ENCODE measurements around the gene ADGRE2.
"Not testable (repeated sequence)": the region's sequence is repeated elsewhere in the genome, so short reads cannot be mapped to it uniquely, and the experiment has no call there.

Gene ADGRE2

DNA sequence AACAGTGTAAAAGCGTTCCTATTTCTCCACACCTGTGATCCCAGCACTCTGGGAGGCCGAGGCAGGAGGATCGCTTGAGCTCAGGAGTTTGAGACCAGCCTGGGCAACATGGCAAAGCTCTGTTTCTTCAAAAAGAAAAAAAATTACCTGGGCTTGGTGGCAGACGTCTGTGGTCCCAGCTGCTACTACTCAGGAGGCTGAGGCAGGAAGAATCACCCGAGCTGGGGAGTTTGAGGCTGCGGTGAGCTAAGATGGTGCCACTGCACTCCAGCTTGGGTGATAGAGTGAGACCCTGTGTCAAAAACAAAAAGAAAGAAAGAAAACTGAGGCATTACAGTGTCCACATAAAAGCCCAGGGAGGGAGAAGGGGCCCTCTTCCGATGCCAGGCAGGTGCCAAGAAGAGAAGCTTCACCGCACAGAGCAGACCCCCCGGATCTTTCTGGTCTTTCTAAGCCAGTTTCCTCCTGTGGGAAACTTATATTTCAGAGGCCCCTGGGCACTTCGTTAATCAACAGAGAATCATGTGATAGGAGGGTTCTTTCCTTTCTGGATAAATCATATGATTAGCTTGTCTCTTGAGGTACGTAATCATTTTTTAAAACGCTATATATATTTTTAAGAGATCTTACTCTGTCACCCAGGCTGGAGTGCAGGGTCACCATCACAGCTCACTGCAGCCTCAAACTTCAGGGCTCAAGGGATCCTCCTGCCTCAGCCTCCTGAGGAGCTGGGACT is at the start of gene ADGRE2:
Gene ADGRE2, minus strand, starts transcription at position 451 of the 736 bp plus-strand sequence. CDS start 1,804 bp downstream, outside the sequence.
- H3K4me3 ChIP-seq (ENCODE audit: low read depth, low read length); DNase-seq (ENCODE audit: low read depth): not testable (repeated sequence)

DNA sequence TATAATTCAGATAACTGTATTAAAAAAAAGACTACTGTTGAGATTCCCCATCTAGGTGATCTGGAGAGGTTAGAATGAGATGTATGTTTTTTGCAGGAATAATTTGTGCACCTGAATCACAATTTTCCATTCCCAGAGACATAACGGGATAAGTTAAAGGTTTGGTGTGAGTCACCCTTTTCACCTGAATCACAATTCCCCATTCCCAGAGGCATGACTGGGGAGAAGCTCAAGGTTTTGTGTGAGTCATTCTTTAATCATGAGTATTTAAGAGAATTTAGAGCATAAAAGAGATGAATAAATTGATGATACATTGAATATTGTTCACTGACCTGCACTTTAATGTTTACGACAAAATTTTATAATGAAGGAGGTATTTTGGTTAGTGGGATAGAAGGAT is 47.6 kb upstream of the ADGRE2 start:
- no peak overlapping the region for H3K4me3 ChIP-seq (ENCODE audit: low read depth, low read length)
- TF ChIP-seq, protein P1, sequence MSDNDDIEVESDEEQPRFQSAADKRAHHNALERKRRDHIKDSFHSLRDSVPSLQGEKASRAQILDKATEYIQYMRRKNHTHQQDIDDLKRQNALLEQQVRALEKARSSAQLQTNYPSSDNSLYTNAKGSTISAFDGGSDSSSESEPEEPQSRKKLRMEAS (IDR thresholded peaks at IDR 0.05; ENCODE audit: low read depth, low read length), result no peak
- no peak for TF ChIP-seq MYC (IDR thresholded peaks at IDR 0.05; ENCODE audit: low read depth, low read length)
- TF ChIP-seq POLR2A (IDR thresholded peaks at IDR 0.05; ENCODE audit: extremely low read depth, insufficient read length), result no peak
- TF ChIP-seq, protein P2, sequence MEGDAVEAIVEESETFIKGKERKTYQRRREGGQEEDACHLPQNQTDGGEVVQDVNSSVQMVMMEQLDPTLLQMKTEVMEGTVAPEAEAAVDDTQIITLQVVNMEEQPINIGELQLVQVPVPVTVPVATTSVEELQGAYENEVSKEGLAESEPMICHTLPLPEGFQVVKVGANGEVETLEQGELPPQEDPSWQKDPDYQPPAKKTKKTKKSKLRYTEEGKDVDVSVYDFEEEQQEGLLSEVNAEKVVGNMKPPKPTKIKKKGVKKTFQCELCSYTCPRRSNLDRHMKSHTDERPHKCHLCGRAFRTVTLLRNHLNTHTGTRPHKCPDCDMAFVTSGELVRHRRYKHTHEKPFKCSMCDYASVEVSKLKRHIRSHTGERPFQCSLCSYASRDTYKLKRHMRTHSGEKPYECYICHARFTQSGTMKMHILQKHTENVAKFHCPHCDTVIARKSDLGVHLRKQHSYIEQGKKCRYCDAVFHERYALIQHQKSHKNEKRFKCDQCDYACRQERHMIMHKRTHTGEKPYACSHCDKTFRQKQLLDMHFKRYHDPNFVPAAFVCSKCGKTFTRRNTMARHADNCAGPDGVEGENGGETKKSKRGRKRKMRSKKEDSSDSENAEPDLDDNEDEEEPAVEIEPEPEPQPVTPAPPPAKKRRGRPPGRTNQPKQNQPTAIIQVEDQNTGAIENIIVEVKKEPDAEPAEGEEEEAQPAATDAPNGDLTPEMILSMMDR (IDR thresholded peaks at IDR 0.05; ENCODE audit: low read depth, low read length), result no peak
- DNase-seq (ENCODE audit: low read depth), result no peak

DNA sequence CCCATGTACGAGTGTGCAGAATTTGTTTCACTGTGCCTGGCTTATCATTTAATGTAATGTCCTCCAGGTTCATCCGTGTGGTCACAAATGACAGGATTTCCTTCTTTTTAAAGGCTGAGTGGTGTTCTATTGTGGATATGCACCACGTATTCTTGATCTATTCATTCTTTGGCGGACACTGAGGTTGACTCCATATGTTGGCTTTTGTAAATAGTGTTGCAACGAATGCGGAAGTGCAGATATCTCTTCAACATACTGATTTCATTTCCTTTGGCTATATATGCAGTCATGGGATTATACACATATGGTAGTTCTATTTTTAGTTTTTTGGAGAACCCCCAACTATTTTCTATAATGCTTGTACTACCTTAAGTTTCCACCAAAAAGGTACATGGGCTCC is 43.6 kb upstream of the ADGRE2 start:
- no peak overlapping the region for H3K4me3 ChIP-seq (ENCODE audit: low read depth, low read length)
- TF ChIP-seq POLR2A (IDR thresholded peaks at IDR 0.05; ENCODE audit: extremely low read depth, insufficient read length) (no peak), MYC (IDR thresholded peaks at IDR 0.05; ENCODE audit: low read depth, low read length) (no peak)
- TF ChIP-seq, protein P2 (IDR thresholded peaks at IDR 0.05; ENCODE audit: low read depth, low read length), result no peak
- TF ChIP-seq, protein P1 (IDR thresholded peaks at IDR 0.05; ENCODE audit: low read depth, low read length), result no peak
- peak; percentile 69 for DNase-seq (ENCODE audit: low read depth)

DNA sequence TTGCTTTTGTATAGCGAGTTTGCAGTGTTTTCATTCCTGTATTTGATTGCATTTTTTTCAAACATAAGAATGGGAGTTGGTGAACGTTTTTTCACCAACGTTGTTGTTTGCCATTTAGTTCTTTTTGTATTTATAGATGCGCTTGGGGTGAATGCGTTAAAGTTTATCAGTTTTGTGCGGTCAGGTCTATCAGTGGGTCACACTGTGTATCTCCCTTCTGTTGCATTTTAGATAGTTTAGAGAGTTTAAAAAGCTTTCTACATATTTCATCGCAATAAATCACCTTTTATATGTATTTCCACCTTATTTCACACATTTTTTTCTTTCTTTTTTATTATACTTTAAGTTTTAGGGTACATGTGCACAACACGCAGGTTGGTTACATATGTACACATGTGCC is 40.2 kb upstream of the ADGRE2 start:
- H3K4me3 ChIP-seq (ENCODE audit: low read depth, low read length), result no peak overlapping the region
- DNase-seq (ENCODE audit: low read depth), result no peak
- TF ChIP-seq, protein P1 (IDR thresholded peaks at IDR 0.05; ENCODE audit: low read depth, low read length), result no peak
- TF ChIP-seq POLR2A (IDR thresholded peaks at IDR 0.05; ENCODE audit: extremely low read depth, insufficient read length), result no peak
- no peak for TF ChIP-seq MYC (IDR thresholded peaks at IDR 0.05; ENCODE audit: low read depth, low read length)
- TF ChIP-seq, protein P2 (IDR thresholded peaks at IDR 0.05; ENCODE audit: low read depth, low read length), result no peak

DNA sequence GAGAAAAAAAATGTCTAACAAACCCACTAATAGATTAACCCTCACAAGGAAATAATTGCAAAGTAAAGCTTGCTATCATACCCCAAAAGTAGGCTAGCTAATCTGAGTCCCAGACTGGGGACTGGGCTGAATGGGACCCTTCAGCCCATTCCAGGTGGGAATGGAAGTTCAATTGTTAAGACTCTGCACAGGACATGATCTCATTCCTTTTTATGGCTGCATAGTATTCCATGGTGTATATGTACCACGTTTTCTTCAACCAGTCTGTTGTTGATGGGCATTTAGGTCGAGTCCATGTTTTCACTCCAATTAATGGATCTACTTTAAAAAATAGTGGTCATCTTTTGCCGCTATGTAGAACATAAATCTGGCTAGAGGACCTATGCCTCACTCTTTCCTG is 38.7 kb upstream of the ADGRE2 start:
- no peak for DNase-seq (ENCODE audit: low read depth)
- no peak overlapping the region for H3K4me3 ChIP-seq (ENCODE audit: low read depth, low read length)
- TF ChIP-seq, protein P2 (IDR thresholded peaks at IDR 0.05; ENCODE audit: low read depth, low read length), result no peak
- TF ChIP-seq MYC (IDR thresholded peaks at IDR 0.05; ENCODE audit: low read depth, low read length) (no peak), POLR2A (IDR thresholded peaks at IDR 0.05; ENCODE audit: extremely low read depth, insufficient read length) (no peak)
- TF ChIP-seq, protein P1 (IDR thresholded peaks at IDR 0.05; ENCODE audit: low read depth, low read length), result no peak

DNA sequence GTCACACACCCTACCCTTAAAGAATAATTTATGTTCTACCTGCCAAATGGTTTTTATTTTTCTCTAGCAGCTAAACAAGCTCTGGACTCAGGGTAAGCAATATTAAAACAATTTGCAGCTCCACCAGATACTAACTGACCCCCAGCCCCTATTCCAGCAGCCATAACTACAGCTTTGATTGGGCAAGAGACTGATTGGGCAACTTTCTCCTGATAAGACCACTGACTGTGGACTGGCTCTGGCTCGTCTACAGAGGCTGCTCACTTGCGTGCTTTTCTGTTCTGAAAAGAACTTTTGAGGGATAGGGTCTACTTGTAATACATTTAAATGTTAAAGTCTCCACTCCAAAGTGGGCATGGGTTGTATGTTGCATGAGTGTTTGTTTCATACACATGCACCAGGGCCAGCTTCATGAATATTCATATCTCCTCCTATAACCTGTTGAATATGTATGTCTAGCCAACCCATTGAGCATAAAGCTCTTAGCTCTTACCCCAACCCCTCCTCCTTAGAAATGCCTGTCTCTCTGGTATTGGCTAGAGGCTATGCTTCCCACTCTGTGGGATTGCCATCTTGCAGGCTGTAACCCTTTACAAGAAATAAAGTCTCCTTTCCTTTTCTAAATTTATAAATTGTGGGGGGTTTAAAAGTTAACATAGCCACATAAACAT is 36.8 kb upstream of the ADGRE2 start:
- no peak for TF ChIP-seq POLR2A (IDR thresholded peaks at IDR 0.05; ENCODE audit: extremely low read depth, insufficient read length)
- peak; percentile 46 for DNase-seq (ENCODE audit: low read depth)
- H3K4me3 ChIP-seq (ENCODE audit: low read depth, low read length), result no peak overlapping the region
